ENCODE results near the gene ELOF1. TPM values are rescaled to one million over a fixed set of nuclear protein-coding genes. Genes with fewer than 3 reads are reported as not detected.
"Not testable (repeated sequence)": the region's sequence is repeated elsewhere in the genome, so short reads cannot be mapped to it uniquely, and the experiment has no call there.

Gene ELOF1
- total and polyA plus RNA-seq, 2 of the 13 experiments (the other 11 are each of a cell fraction or from before 2014, with no cell fraction given) = 14.5 to 43.2 TPM

- Histone ChIP-seq H3K36me3 (replicated peaks in 1 of 2; ENCODE audit: control insufficient read depth in 1 of 2, insufficient read depth in 2 of 2, low read length in 2 of 2) (no peaks in the 10 kb centered on the region), H2AFZ (ENCODE audit: low read length) (no peak overlapping the region), H3K4me2 (ENCODE audit: low read depth, low read length) (no peak overlapping the region), H3K4me3 (replicated peaks in 1 of 3; ENCODE audit: insufficient read depth in 1 of 3, low read depth in 2 of 3, low read length in 3 of 3) (no peak overlapping the region), H3K9me3 (ENCODE audit: low read length) (no peaks in the 10 kb centered on the region), H3K27me3 (ENCODE audit: control insufficient read depth in 1 of 2, insufficient read depth in 2 of 2, low read length in 2 of 2) (no peaks in the 10 kb centered on the region), H3K9ac (ENCODE audit: insufficient read depth, low read depth, low read length) (no peak overlapping the region), H3K27ac (ENCODE audit: extremely low read length, insufficient read depth, low read length) (no peak overlapping the region), H4K20me1 (ENCODE audit: insufficient read depth, low read length) (no peaks in the 10 kb centered on the region), H3K79me2 (ENCODE audit: insufficient read depth, low read length) (no peaks in the 10 kb centered on the region), H3K4me1 (ENCODE audit: insufficient read depth, low read length) (peaks cover 17% of the 10 kb centered on the region)
- POLR2A ChIA-PET = interaction anchor here (1.7 kb wide), 1 partner anchor 16 kb away, joined by 4 read pairs; the partner anchor contains the start of gene ELOF1
- CTCF ChIA-PET (ENCODE audit: low intra/inter-chr PET ratio, low total read pairs) = no interaction called here
- WGBS (ENCODE audit: low lambda C conversion rate) = 25% methylated on average over 1 of the region's 9 CpGs
- ATAC-seq (no peak), FAIRE-seq (no peak), DNase-seq (ENCODE audit: low spot score) (no peak)
- TF ChIP-seq DRAP1 (CRISPR knock-in tag; IDR thresholded peaks at IDR 0.05) (no peak), DDIT3 (CRISPR knock-in tag; IDR thresholded peaks at IDR 0.05) (no peak), DNMT3B (CRISPR knock-in tag; conservative IDR thresholded peaks at IDR 0.05) (no peak), ZNF343 (CRISPR knock-in tag; IDR thresholded peaks at IDR 0.05) (no peak), ZFP37 (CRISPR knock-in tag; IDR thresholded peaks at IDR 0.05; ENCODE audit: borderline replicate concordance) (no peak), PAXIP1 (CRISPR knock-in tag; conservative IDR thresholded peaks at IDR 0.05) (no peak), KDM1A (CRISPR knock-in tag; IDR thresholded peaks at IDR 0.05) (no peak), SNAPC4 (CRISPR knock-in tag; IDR thresholded peaks at IDR 0.05) (no peak), PHF5A (CRISPR knock-in tag; IDR thresholded peaks at IDR 0.05; ENCODE audit: low read depth, unreplicated experiment) (no peak), MXD4 (CRISPR knock-in tag; IDR thresholded peaks at IDR 0.05) (no peak)
- intact Hi-C loops (cut with micrococcal nuclease; ENCODE audit: unreplicated experiment) = no loop called here
- BruUV-seq (replicated peaks) = no TSS peak
- in situ Hi-C loops (cut with HindIII; ENCODE audit: extremely low pct_ligation_motif_present, low pct_unique_long_range_greater_than_20kb) = no loop called here
Measured at GRCh38 chr19:11574689-11575088, 15.7 kb upstream of the ELOF1 start.

GRCh38 chr19:11573763-11574162 is 14.7 kb upstream of the ELOF1 start:
- H3K79me2 ChIP-seq (ENCODE audit: insufficient read depth, low read length); H3K4me3 ChIP-seq (replicated peaks in 1 of 3; ENCODE audit: insufficient read depth in 1 of 3, low read depth in 2 of 3, low read length in 3 of 3); intact Hi-C loops (cut with micrococcal nuclease; ENCODE audit: unreplicated experiment); H2AFZ ChIP-seq (ENCODE audit: low read length); H3K9me3 ChIP-seq (ENCODE audit: low read length); H3K27me3 ChIP-seq (ENCODE audit: control insufficient read depth in 1 of 2, insufficient read depth in 2 of 2, low read length in 2 of 2); H3K9ac ChIP-seq (ENCODE audit: insufficient read depth, low read depth, low read length); H4K20me1 ChIP-seq (ENCODE audit: insufficient read depth, low read length); in situ Hi-C loops (cut with HindIII; ENCODE audit: extremely low pct_ligation_motif_present, low pct_unique_long_range_greater_than_20kb); DNase-seq (ENCODE audit: low spot score); CTCF ChIA-PET (ENCODE audit: low intra/inter-chr PET ratio, low total read pairs); BruUV-seq (replicated peaks); H3K27ac ChIP-seq (ENCODE audit: extremely low read length, insufficient read depth, low read length); FAIRE-seq; ATAC-seq; H3K36me3 ChIP-seq (replicated peaks in 1 of 2; ENCODE audit: control insufficient read depth in 1 of 2, insufficient read depth in 2 of 2, low read length in 2 of 2); H3K4me2 ChIP-seq (ENCODE audit: low read depth, low read length): not testable (repeated sequence)
- POLR2A ChIA-PET = interaction anchor here (1.4 kb wide), 1 partner anchor 24 kb away, joined by 3 read pairs; the partner anchor contains the start of gene ZNF627
- peaks cover 15% of the 10 kb centered on the region for H3K4me1 ChIP-seq (ENCODE audit: insufficient read depth, low read length)
- 92% methylated on average over 4 of the region's 4 CpGs for WGBS (ENCODE audit: low lambda C conversion rate)
